Smooth muscle cell (in vitro differentiated cells): ENCODE results near the gene ZNF79. TPM values are rescaled to one million over a fixed set of nuclear protein-coding genes. Genes with fewer than 3 reads are reported as not detected.

Source experiments
- DNase-seq: peaks from one replicate; lab custom pipeline; 2025; ENCODE audit not compliant: unreplicated experiment; lab: John Stamatoyannopoulos, UW
- H2AFZ ChIP-seq: fragments of 200-600 bp; sonication (generic); 2 replicates; pipeline ENCODE4 v1.6.0; 2016; ENCODE audit warnings: antibody characterized with exemption, low read depth, mild to moderate bottlenecking
- H3F3A ChIP-seq: fragments of 200-600 bp; sonication (generic); 2 replicates; pipeline ENCODE4 v1.6.0; 2017; ENCODE audit warnings: antibody characterized with exemption, low read depth
- H3K27ac ChIP-seq: fragments of 200-600 bp; sonication (generic); 2 replicates; pipeline ENCODE4 v1.5.1; 2016; ENCODE audit warnings: low read depth, mild to moderate bottlenecking
- H3K27me3 ChIP-seq: fragments of 200-600 bp; sonication (generic); 2 replicates; pipeline ENCODE4 v1.6.1; 2016; ENCODE audit warnings: low read depth, mild to moderate bottlenecking
- H3K36me3 ChIP-seq: fragments of 200-600 bp; sonication (generic); 2 replicates; pipeline ENCODE4 v1.5.1; 2016; ENCODE audit warnings: low read depth
- H3K4me1 ChIP-seq: fragments of 200-600 bp; sonication (generic); 2 replicates; pipeline ENCODE4 v1.5.1; 2016; ENCODE audit warnings: low read depth
- H3K4me2 ChIP-seq: fragments of 200-600 bp; sonication (generic); 2 replicates; pipeline ENCODE4 v1.6.0; 2016; ENCODE audit warnings: mild to moderate bottlenecking
- H3K4me3 ChIP-seq: fragments of 200-600 bp; sonication (generic); 2 replicates; pipeline ENCODE4 v1.5.1; 2016; ENCODE audit warnings: mild to moderate bottlenecking
- H3K79me2 ChIP-seq: fragments of 200-600 bp; sonication (generic); 2 replicates; pipeline ENCODE4 v1.6.0; 2016; ENCODE audit warnings: low read depth, mild to moderate bottlenecking
- H3K9ac ChIP-seq: fragments of 200-600 bp; sonication (generic); 2 replicates; pipeline ENCODE4 v1.6.0; 2016; ENCODE audit warnings: low read depth
- H3K9me3 ChIP-seq: fragments of 200-600 bp; sonication (generic); replicated peaks from 2 replicates; pipeline ENCODE4 v1.5.1; 2016; ENCODE audit warnings: low read depth
- H4K20me1 ChIP-seq: fragments of 200-600 bp; sonication (generic); 2 replicates; pipeline ENCODE4 v1.6.0; 2016; ENCODE audit warnings: low read depth
- WGBS: methylation state at CpG from one replicate; pipeline ENCODE4 v1.1.7; 2016; ENCODE audit warnings: low lambda C conversion rate; 5-methylcytosine and 5-hydroxymethylcytosine counted together
- polyA plus RNA-seq: library from polyadenylated mRNA; unstranded; fragments of >200 nt; fragmentation: Nextera tagmentation; extraction: Ambion mirVana; gene quantifications from 2 replicates; pipeline ENCODE4 v1.2.1, GENCODE V29; 2016
- total RNA-seq: library from RNA; depleted of rRNA; stranded (reverse); fragments of >200 nt; gene quantifications from 2 replicates; pipeline ENCODE4 v1.2.3, GENCODE V29; 2014
- TF ChIP-seq, protein P1 (sequence below): fragments of 200-600 bp; sonication (generic); IDR thresholded peaks from 2 replicates; pipeline ENCODE4 v1.5.1; 2017; ENCODE audit warnings: borderline replicate concordance, mild to moderate bottlenecking, antibody characterized with exemption; ENCODE audit not compliant: insufficient read depth, poor library complexity, severe bottlenecking

Gene ZNF79
- total and polyA plus RNA-seq, 2 experiments from 2014 or later, result 4.3 to 6.6 TPM

DNA sequence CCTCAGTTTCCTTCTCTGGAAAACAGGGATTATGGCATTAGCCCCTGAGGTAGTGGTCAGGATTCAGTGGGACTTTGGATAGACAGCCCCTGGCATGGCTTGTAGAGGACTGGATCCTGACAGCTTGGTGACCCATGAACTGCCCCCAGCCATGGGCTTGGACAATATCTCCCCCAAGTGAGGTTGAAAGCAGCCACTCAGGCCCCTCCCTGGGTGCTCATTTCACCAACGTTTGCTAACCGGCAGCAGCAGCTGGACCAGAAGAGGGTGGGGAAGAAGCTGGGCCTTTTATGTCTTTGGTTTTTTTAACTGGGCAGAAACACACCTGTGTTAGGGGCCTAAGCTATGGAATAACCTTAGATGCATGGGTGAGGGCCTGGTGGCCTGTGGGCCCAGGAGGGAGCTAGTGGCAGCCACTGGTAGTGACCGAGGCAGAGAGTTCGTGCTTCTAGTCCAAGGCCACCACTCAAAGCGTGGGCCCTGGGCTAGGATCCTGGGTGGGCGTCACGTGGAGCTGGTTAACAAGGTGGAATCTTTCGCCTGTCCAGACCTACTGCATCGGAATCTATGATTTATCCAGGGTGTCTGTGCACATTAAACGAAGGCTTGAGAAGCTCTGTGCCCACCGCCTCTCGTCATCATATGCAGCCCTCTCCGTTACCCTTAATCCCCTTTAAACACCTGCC is 25.3 kb upstream of the ZNF79 start:
- H3K4me3 ChIP-seq, result peak overlapping the region; percentile 85
- H3K36me3 ChIP-seq, result no peaks in the 10 kb centered on the region
- TF ChIP-seq, protein P1, sequence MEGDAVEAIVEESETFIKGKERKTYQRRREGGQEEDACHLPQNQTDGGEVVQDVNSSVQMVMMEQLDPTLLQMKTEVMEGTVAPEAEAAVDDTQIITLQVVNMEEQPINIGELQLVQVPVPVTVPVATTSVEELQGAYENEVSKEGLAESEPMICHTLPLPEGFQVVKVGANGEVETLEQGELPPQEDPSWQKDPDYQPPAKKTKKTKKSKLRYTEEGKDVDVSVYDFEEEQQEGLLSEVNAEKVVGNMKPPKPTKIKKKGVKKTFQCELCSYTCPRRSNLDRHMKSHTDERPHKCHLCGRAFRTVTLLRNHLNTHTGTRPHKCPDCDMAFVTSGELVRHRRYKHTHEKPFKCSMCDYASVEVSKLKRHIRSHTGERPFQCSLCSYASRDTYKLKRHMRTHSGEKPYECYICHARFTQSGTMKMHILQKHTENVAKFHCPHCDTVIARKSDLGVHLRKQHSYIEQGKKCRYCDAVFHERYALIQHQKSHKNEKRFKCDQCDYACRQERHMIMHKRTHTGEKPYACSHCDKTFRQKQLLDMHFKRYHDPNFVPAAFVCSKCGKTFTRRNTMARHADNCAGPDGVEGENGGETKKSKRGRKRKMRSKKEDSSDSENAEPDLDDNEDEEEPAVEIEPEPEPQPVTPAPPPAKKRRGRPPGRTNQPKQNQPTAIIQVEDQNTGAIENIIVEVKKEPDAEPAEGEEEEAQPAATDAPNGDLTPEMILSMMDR, result no peak
- no peaks in the 10 kb centered on the region for H3K27me3 ChIP-seq
- H3K27ac ChIP-seq, result no peak overlapping the region
- peak overlapping the region; percentile 99 for H3K4me2 ChIP-seq
- H3K9me3 ChIP-seq, result no peaks in the 10 kb centered on the region
- H3K9ac ChIP-seq, result no peak overlapping the region
- H2AFZ ChIP-seq, result no peak overlapping the region
- no peak for DNase-seq
- H3F3A ChIP-seq, result peaks cover 13% of the 10 kb centered on the region
- peaks cover 12% of the 10 kb centered on the region for H3K4me1 ChIP-seq
- peaks cover 23% of the 10 kb centered on the region for H3K79me2 ChIP-seq
- peaks cover 15% of the 10 kb centered on the region for H4K20me1 ChIP-seq
- 92% methylated on average over 13 of the region's 13 CpGs for WGBS

DNA sequence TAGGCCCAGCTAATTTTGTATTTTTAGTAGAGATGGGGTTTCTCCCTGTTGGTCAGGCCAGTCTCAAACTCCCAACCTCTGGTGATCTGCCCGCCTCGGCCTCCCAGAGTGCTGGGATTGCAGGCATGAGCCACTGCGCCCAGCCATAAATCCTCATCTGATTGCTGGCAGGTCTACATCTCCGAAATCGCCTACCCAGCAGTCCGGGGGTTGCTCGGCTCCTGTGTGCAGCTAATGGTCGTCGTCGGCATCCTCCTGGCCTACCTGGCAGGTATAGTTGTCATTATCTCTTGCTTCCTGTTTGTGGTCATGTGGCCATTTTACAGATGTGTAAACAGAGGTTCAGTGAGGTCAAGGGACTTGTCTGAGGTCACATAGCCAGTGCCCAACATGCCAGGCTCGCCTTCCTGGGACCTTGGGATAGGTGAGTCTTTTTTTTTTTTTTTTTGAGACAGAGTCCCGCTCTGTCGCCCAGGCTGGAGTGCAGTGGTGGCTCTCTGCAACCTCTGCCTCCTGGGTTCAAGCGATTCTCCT is 24.4 kb upstream of the ZNF79 start:
- H3K36me3 ChIP-seq, result no peaks in the 10 kb centered on the region
- H3K4me3 ChIP-seq, result no peak overlapping the region
- DNase-seq, result no peak
- TF ChIP-seq, protein P1, result no peak
- peaks cover 15% of the 10 kb centered on the region for H4K20me1 ChIP-seq
- H3K9me3 ChIP-seq, result no peaks in the 10 kb centered on the region
- no peak overlapping the region for H3K9ac ChIP-seq
- peaks cover 12% of the 10 kb centered on the region for H3K4me1 ChIP-seq
- no peak overlapping the region for H3K4me2 ChIP-seq
- no peak overlapping the region for H3K27ac ChIP-seq
- H3K79me2 ChIP-seq, result peaks cover 23% of the 10 kb centered on the region
- no peak overlapping the region for H2AFZ ChIP-seq
- H3K27me3 ChIP-seq, result no peaks in the 10 kb centered on the region
- 98% methylated on average over 14 of the region's 14 CpGs for WGBS
- H3F3A ChIP-seq, result peaks cover 10% of the 10 kb centered on the region

DNA sequence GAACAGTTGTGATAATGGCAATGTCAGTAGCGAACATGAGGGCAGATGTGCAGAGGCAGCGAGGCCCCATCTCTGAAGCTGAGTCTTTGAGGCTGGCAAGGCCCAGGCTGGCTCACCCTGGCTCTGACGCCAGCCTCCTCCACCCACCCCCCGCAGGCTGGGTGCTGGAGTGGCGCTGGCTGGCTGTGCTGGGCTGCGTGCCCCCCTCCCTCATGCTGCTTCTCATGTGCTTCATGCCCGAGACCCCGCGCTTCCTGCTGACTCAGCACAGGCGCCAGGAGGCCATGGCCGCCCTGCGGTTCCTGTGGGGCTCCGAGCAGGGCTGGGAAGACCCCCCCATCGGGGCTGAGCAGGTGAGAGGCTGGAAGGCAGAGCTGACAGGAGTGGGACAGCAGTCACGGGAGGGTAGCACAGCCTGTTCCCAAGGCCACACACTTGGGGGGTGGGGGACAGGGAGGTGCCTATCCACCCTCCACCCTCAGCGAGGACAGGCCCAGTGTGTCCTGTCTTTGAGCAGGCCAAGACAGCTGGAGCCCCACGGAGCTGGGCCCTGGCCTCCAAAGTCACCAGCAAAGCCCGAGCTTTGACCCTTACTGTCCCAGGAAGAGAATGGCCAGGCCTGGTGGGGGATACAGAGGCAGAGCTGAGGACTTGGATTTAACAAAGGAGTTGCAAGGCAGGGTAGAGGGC is 21.6 kb upstream of the ZNF79 start:
- H3K79me2 ChIP-seq, result peaks cover 23% of the 10 kb centered on the region
- no peak overlapping the region for H3K9ac ChIP-seq
- no peak overlapping the region for H3K4me2 ChIP-seq
- no peaks in the 10 kb centered on the region for H3K27me3 ChIP-seq
- 96% methylated on average over 18 of the region's 18 CpGs for WGBS
- H3K27ac ChIP-seq, result no peak overlapping the region
- no peaks in the 10 kb centered on the region for H3K36me3 ChIP-seq
- no peaks in the 10 kb centered on the region for H3F3A ChIP-seq
- H3K4me3 ChIP-seq, result no peak overlapping the region
- TF ChIP-seq, protein P1, result no peak
- peaks cover 7% of the 10 kb centered on the region for H3K4me1 ChIP-seq
- no peak overlapping the region for H2AFZ ChIP-seq
- H3K9me3 ChIP-seq, result no peaks in the 10 kb centered on the region
- peaks cover 15% of the 10 kb centered on the region for H4K20me1 ChIP-seq
- no peak for DNase-seq
